Esophagus (tissue), 2 donors: ENCODE measurements around the gene ZNF607. TPM values are rescaled to one million over a fixed set of nuclear protein-coding genes. Genes with fewer than 3 reads are reported as not detected.

Source experiments
- H3K27ac ChIP-seq, 2 donors: one replicate each; pipeline ENCODE4 v1.5.1; 2013; ENCODE audit warnings: low read depth in 2 of 2, mild to moderate bottlenecking in 2 of 2, inconsistent platforms in 1 of 2, low read length in 1 of 2, moderate library complexity in 1 of 2
- H3K27me3 ChIP-seq, 2 donors: one replicate each; pipeline ENCODE4 v1.6.1; 2013; ENCODE audit warnings: low read length in 2 of 2, control low read depth in 1 of 2, mild to moderate bottlenecking in 1 of 2; ENCODE audit not compliant: insufficient read depth in 2 of 2, control insufficient read depth in 1 of 2
- H3K36me3 ChIP-seq, 2 donors: one replicate each; pipeline ENCODE4 v1.6.1; 2013; ENCODE audit warnings: low read length in 1 of 2; ENCODE audit not compliant: control insufficient read depth in 2 of 2, insufficient read depth in 2 of 2
- H3K4me1 ChIP-seq, 2 donors: one replicate each; pipeline ENCODE4 v1.6.1; 2013; ENCODE audit warnings: low read length in 1 of 2; ENCODE audit not compliant: control insufficient read depth in 2 of 2, insufficient read depth in 2 of 2
- H3K4me3 ChIP-seq, 2 donors: one replicate each; pipeline ENCODE4 v1.5.1; 2013; ENCODE audit warnings: low read length in 2 of 2, mild to moderate bottlenecking in 2 of 2, low read depth in 1 of 2, moderate library complexity in 1 of 2
- H3K9me3 ChIP-seq, 2 donors: one replicate each; pipeline ENCODE4 v1.6.1; 2013; ENCODE audit warnings: mild to moderate bottlenecking in 2 of 2, low read depth in 1 of 2, low read length in 1 of 2, moderate library complexity in 1 of 2; ENCODE audit not compliant: control insufficient read depth in 2 of 2, insufficient read depth in 1 of 2
- WGBS, 2 donors: extraction: QIAGEN DNeasy Blood & Tissue Kit; methylation state at CpG; one replicate each; pipeline ENCODE4 v1.1.7; 2013; 5-methylcytosine and 5-hydroxymethylcytosine counted together
- polyA plus RNA-seq, 2 donors: library from polyadenylated mRNA; stranded (reverse); fragments of 200-250 nt; gene quantifications; one replicate each; pipeline ENCODE4 v1.2.3, GENCODE V29; 2013
- donor health status: healthy with polysubstance abuse.
- donor health status: Bipolar disorder and iron deficiency.

Gene ZNF607
- polyA plus RNA-seq, 2 donors = 2.1 to 2.5 TPM

DNA sequence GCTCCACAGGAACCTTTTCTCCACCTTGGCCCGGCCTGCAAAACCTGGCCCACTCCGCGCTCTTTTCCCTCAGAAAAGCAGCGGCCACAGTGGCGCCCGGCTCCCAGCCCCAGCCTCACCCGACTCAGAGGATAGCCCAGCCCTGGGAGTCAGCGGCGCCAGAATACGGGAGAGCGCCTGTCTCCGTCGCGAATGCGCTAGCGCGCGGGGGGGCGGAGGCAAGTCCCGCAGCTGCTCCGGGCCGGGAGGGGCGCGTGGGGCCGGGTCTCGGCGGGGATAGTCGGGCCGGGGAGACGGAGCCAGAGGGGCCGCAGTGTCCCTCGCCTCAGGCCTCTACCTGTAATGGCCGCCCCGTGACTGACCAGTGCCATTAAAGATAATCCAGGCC lies 64.3 kb downstream of the ZNF607 start, which contains the start of gene ZFP30:
Gene ZFP30, minus strand, starts transcription at position 165 of the 388 bp plus-strand sequence. CDS start 7,643 bp downstream, outside the sequence.
- H3K4me3 ChIP-seq = peak within 1 kb of the TSS; percentile 71 to 76
- peak within 1 kb of the TSS; percentile 89 to 97 for H3K27ac ChIP-seq
- H3K9me3 ChIP-seq = peaks cover 0 to 3% of the 10 kb centered on the region in 2 donors
- H3K4me1 ChIP-seq = no peaks in the 10 kb centered on the region
- WGBS, 2 donors = 0 to 1% methylated on average over 34 of the region's 34 CpGs
- H3K36me3 ChIP-seq = no peaks in the 10 kb centered on the region
- no peaks in the 10 kb centered on the region for H3K27me3 ChIP-seq

DNA sequence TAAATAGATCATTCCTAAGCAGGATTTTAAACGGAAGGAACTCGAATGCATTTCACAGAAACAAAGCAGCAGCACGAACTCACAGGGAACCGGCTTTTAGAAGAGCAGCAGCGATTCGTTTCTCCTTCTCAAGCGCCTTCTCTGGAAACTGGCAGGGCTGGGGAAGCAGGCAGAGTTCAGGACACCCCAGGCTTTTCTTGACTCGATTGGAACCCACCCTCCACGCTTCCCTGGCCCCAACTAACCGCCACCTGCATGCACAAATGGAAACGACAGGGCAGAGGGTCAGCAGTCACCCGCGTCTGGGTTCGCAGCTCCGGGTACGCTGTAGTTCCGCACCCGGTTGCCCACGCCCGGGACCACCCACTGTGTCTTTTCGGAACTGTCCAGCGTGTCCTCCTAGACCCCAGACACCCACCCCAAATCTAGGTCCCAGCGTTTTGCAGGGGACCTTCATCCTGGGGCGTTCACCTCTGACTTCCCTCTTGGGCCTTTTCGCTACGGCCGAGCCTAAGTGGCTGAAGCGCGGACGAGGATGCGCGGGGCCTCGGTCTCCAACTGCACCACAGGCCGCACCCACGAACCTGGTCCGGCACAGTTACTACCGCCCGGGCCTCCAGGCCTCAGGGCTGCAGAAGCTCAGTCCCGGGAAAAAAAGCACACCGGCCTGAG lies 64.8 kb downstream of the ZNF607 start:
- WGBS, 2 donors = 0 to 1% methylated on average over 40 of the region's 40 CpGs
- Histone ChIP-seq H3K9me3 (peaks cover 0 to 3% of the 10 kb centered on the region in 2 donors), H3K4me3 (peak overlapping the region; percentile 71 to 76), H3K27ac (peak overlapping the region; percentile 89 to 97), H3K27me3 (no peaks in the 10 kb centered on the region), H3K36me3 (peaks cover 0 to 2% of the 10 kb centered on the region in 2 donors), H3K4me1 (no peaks in the 10 kb centered on the region)

DNA sequence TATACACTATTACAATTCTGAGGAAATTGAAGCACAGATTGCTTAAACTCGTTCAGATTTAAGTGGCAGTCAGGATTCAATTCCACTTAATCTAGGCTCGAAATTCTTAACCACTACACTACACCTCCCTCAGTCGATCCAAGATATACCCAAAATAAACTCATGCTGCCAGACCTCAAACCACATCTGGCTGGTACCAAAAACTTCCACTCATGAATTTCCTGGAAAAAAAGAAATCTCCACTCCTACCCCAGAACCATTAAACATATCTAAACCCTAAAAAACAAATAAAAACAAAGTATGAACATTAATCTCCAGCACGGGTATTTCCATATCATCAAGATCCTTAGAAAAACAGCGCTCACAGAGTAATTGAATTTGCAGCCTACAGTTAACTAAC lies 65.4 kb downstream of the ZNF607 start:
- peak overlapping the region in 1 of 2 donors; percentile 76 for H3K4me3 ChIP-seq
- peaks cover 0 to 6% of the 10 kb centered on the region in 2 donors for H3K9me3 ChIP-seq
- peaks cover 0 to 2% of the 10 kb centered on the region in 2 donors for H3K36me3 ChIP-seq
- no peaks in the 10 kb centered on the region for H3K27me3 ChIP-seq
- H3K27ac ChIP-seq = no peak overlapping the region
- 4 to 5% methylated on average over 5 of the region's 5 CpGs for WGBS, 2 donors
- no peaks in the 10 kb centered on the region for H3K4me1 ChIP-seq

Other genes with a start within 250 kb of the ZNF607 start
- gene ZNF793, start 212.8 kb downstream of the ZNF607 start, polyA plus RNA-seq = 1 to 10 TPM; 1.7 to 4.1 TPM
- gene ZNF571, start 125.0 kb downstream of the ZNF607 start, polyA plus RNA-seq = 1 to 10 TPM; 1.6 to 2.4 TPM
- 1 to 10 TPM; 1.1 to 1.6 TPM for gene ZNF540, start 124.9 kb downstream of the ZNF607 start, polyA plus RNA-seq
- gene ZFP30, start 64.3 kb downstream of the ZNF607 start, polyA plus RNA-seq = 1 to 10 TPM; 2.2 to 2.7 TPM
- gene ZNF573, start 59.8 kb upstream of the ZNF607 start, polyA plus RNA-seq = 1 to 10 TPM in 1 of 2 donors, under 1 TPM in 1; 0.60 to 1.2 TPM
- not detected for gene WDR87, start 186.8 kb upstream of the ZNF607 start, polyA plus RNA-seq
- gene SIPA1L3, start 187.4 kb upstream of the ZNF607 start, polyA plus RNA-seq = 10 to 100 TPM in 1 of 2 donors, 1 to 10 TPM in 1; 4.1 to 11.0 TPM